Neural cell (in vitro differentiated cells): ENCODE data around the gene ATXN2. TPM values are rescaled to one million over a fixed set of nuclear protein-coding genes. Genes with fewer than 3 reads are reported as not detected.

Experiments used
- H2AFZ ChIP-seq: fragments of 200-600, 300-800 bp; sonication (generic), shearing (Covaris generic); 2 replicates; pipeline ENCODE4 v1.6.0; 2014; ENCODE audit warnings: low read depth, mild to moderate bottlenecking, antibody characterized with exemption, low read length, moderate library complexity
- H3F3A ChIP-seq: fragments of 200-600 bp; shearing (Covaris generic); 2 replicates; pipeline ENCODE4 v1.6.1; 2016; ENCODE audit warnings: mild to moderate bottlenecking, moderate library complexity, mixed read lengths, antibody characterized with exemption, low read length; ENCODE audit not compliant: insufficient read depth, poor library complexity, severe bottlenecking
- H3K27ac ChIP-seq: fragments of 200-600, 300-800 bp; sonication (generic), shearing (Covaris generic); 2 replicates; pipeline ENCODE4 v1.5.1; 2014; ENCODE audit warnings: mild to moderate bottlenecking, low read length, moderate library complexity
- H3K27me3 ChIP-seq: fragments of 300-800, 200-600 bp; sonication (generic), shearing (Covaris generic); 2 replicates; pipeline ENCODE4 v1.6.0; 2014; ENCODE audit warnings: mild to moderate bottlenecking, low read depth, low read length, moderate library complexity; ENCODE audit not compliant: insufficient read depth
- H3K36me3 ChIP-seq: fragments of 300-800, 200-600 bp; sonication (generic), shearing (Covaris generic); 2 replicates; pipeline ENCODE4 v1.5.1; 2014; ENCODE audit warnings: mild to moderate bottlenecking, antibody characterized with exemption, low read length, moderate library complexity; ENCODE audit not compliant: insufficient read depth
- H3K4me2 ChIP-seq: fragments of 300-800, 200-600 bp; sonication (generic), shearing (Covaris generic); 2 replicates; pipeline ENCODE4 v1.6.0; 2014; ENCODE audit warnings: mild to moderate bottlenecking, low read length
- H3K4me3 ChIP-seq: fragments of 300-800, 200-600 bp; sonication (generic), shearing (Covaris generic); 2 replicates; pipeline ENCODE4 v1.5.1; 2014; ENCODE audit warnings: mild to moderate bottlenecking, low read length, moderate library complexity
- H3K79me2 ChIP-seq: fragments of 200-600 bp; shearing (Covaris generic); replicated peaks from 2 replicates; pipeline ENCODE4 v1.6.0; 2014; ENCODE audit warnings: mild to moderate bottlenecking, low read length, moderate library complexity; ENCODE audit not compliant: insufficient read depth
- H3K9ac ChIP-seq: fragments of 300-800, 200-600 bp; sonication (generic), shearing (Covaris generic); 2 replicates; pipeline ENCODE4 v1.6.1; 2016; ENCODE audit warnings: mild to moderate bottlenecking, low read length, mixed read lengths
- H3K9me2 ChIP-seq: fragments of 200-600 bp; shearing (Covaris generic); 2 replicates; pipeline ENCODE4 v1.6.1; 2016; ENCODE audit warnings: mild to moderate bottlenecking, low read length, mixed read lengths; ENCODE audit not compliant: insufficient read depth
- H3K9me3 ChIP-seq: fragments of 200-600, 300-800 bp; sonication (generic), shearing (Covaris generic); 2 replicates; pipeline ENCODE4 v1.6.1; 2016; ENCODE audit warnings: mild to moderate bottlenecking, mixed run types, low read length, moderate library complexity, mixed read lengths
- H4K20me1 ChIP-seq: fragments of 200-600 bp; shearing (Covaris generic); 2 replicates; pipeline ENCODE4 v1.6.1; 2016; ENCODE audit warnings: mild to moderate bottlenecking, mixed run types; ENCODE audit not compliant: insufficient read depth
- EP300 ChIP-seq: fragments of 450-650 bp; conservative IDR thresholded peaks from 2 replicates; pipeline ENCODE4 v1.6.1; 2014; ENCODE audit warnings: antibody characterized with exemption, mild to moderate bottlenecking, moderate library complexity; ENCODE audit not compliant: poor library complexity, severe bottlenecking
- EZH2 ChIP-seq: fragments of 200-600, 300-800 bp; shearing (Covaris generic), sonication (generic); IDR thresholded peaks from 2 replicates; pipeline ENCODE4 v1.6.1; 2014; ENCODE audit warnings: antibody characterized with exemption, low read length, borderline replicate concordance, mild to moderate bottlenecking; ENCODE audit not compliant: insufficient read depth, poor library complexity, severe bottlenecking
- MXI1 ChIP-seq: fragments of 450-650 bp; conservative IDR thresholded peaks from 2 replicates; pipeline ENCODE4 v1.6.1; 2014; ENCODE audit warnings: antibody characterized with exemption, mild to moderate bottlenecking; ENCODE audit not compliant: poor library complexity, severe bottlenecking
- POLR2AphosphoS5 ChIP-seq: IDR thresholded peaks from 2 replicates; pipeline ENCODE4 v1.6.1; 2012
- RAD21 ChIP-seq: fragments of 450-650 bp; conservative IDR thresholded peaks from 2 replicates; pipeline ENCODE4 v1.6.1; 2014; ENCODE audit warnings: antibody characterized with exemption, mild to moderate bottlenecking, moderate library complexity
- REST ChIP-seq: IDR thresholded peaks from 2 replicates; pipeline ENCODE4 v1.6.1; 2012; ENCODE audit warnings: borderline replicate concordance
- SMC3 ChIP-seq: fragments of 450-650 bp; conservative IDR thresholded peaks from 2 replicates; pipeline ENCODE4 v1.6.1; 2014; ENCODE audit warnings: antibody characterized with exemption, mild to moderate bottlenecking, moderate library complexity; ENCODE audit not compliant: poor library complexity
- TAF1 ChIP-seq: IDR thresholded peaks from 2 replicates; pipeline ENCODE4 v1.6.1; 2012; ENCODE audit warnings: low read depth
- polyA plus RNA-seq: library from polyadenylated mRNA; depleted of rRNA; stranded (reverse); fragments of >200 nt; gene quantifications from 2 replicates; pipeline ENCODE4 v1.2.3, GENCODE V29; 2014
- TF ChIP-seq, protein P1 (sequence below): fragments of 450-650 bp; IDR thresholded peaks from 2 replicates; pipeline ENCODE4 v1.5.1; 2014; ENCODE audit warnings: antibody characterized with exemption, mild to moderate bottlenecking, moderate library complexity; ENCODE audit not compliant: poor library complexity, severe bottlenecking

The ATXN2 gene
- polyA plus RNA-seq, 1 donor from 2014 or later: 12.6 TPM

DNA sequence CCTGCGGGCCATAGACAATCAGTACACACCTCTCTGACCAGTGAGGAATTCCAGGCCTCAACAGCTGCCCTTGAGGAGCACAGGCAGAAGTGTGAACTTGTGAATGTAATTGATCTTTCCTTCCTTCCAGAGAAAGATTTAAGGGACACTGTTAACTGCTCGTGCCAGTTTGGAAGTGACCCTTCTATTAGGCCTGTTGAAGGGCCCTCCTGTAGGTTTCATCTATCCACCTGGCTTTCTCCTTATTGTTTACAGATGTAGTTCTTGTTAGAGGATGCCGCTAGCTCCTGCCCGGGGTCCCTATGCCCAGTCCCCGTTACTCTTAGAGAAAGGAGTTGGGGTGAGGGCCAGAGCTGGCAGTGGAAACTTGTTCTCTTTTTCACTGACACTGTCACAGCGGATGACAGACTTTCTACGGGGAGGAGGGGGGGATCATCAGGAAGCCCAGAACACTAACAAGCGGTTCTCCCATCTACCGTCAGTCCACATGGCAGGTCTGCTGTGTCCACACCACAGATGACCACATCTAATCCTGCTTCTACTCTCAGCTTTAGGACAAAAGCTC, 150.8 kb downstream of the ATXN2 start:
- no peak for TF ChIP-seq EP300
- TF ChIP-seq RAD21: no peak
- TF ChIP-seq REST: no peak
- no peak for TF ChIP-seq SMC3
- no peak for TF ChIP-seq MXI1
- no peak for TF ChIP-seq EZH2
- TF ChIP-seq, protein P1, sequence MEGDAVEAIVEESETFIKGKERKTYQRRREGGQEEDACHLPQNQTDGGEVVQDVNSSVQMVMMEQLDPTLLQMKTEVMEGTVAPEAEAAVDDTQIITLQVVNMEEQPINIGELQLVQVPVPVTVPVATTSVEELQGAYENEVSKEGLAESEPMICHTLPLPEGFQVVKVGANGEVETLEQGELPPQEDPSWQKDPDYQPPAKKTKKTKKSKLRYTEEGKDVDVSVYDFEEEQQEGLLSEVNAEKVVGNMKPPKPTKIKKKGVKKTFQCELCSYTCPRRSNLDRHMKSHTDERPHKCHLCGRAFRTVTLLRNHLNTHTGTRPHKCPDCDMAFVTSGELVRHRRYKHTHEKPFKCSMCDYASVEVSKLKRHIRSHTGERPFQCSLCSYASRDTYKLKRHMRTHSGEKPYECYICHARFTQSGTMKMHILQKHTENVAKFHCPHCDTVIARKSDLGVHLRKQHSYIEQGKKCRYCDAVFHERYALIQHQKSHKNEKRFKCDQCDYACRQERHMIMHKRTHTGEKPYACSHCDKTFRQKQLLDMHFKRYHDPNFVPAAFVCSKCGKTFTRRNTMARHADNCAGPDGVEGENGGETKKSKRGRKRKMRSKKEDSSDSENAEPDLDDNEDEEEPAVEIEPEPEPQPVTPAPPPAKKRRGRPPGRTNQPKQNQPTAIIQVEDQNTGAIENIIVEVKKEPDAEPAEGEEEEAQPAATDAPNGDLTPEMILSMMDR: no peak
- no peak for TF ChIP-seq TAF1
- TF ChIP-seq POLR2AphosphoS5: no peak
- Histone ChIP-seq H3K27ac (no peak overlapping the region), H3K9me3 (no peaks in the 10 kb centered on the region), H3K79me2 (no peaks in the 10 kb centered on the region), H3K9ac (no peak overlapping the region), H3K4me2 (no peak overlapping the region), H2AFZ (no peak overlapping the region), H3K9me2 (no peaks in the 10 kb centered on the region), H3K36me3 (peaks cover 1% of the 10 kb centered on the region), H3F3A (no peaks in the 10 kb centered on the region), H3K27me3 (no peaks in the 10 kb centered on the region), H3K4me3 (no peak overlapping the region), H4K20me1 (no peaks in the 10 kb centered on the region)

DNA sequence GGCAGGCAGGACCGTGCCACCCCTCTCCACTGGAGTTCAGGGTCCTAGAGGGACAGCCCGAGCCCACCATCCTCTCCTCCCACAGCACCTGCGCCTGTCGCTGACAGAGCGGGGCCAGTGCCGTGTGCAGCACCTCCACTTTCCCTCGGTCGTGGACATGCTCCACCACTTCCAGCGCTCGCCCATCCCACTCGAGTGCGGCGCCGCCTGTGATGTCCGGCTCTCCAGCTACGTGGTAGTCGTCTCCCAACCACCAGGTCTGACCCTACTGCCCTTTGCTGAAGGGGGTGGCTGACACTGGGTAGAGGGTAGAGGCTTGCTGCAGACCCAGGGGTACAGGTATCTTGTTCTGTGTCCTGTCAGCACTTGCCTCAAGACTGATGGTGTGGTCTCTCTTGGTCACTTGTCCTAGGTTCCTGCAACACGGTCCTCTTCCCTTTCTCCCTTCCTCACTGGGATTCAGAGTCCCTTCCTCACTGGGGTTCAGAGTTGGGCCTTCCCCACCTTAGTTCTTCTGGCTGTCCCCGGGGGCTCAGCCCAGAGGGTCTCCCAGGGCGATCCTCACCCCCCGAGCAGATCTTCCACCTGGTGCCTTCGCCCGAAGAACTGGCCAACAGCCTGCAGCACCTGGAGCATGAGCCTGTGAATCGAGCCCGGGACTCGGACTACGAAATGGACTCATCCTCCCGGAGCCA, 151.4 kb downstream of the ATXN2 start:
- Histone ChIP-seq H2AFZ (no peak overlapping the region), H3K9ac (no peak overlapping the region), H4K20me1 (no peaks in the 10 kb centered on the region), H3K4me2 (no peak overlapping the region), H3F3A (no peaks in the 10 kb centered on the region), H3K27me3 (no peaks in the 10 kb centered on the region), H3K27ac (no peak overlapping the region), H3K4me3 (no peak overlapping the region), H3K9me3 (no peaks in the 10 kb centered on the region), H3K79me2 (no peaks in the 10 kb centered on the region), H3K9me2 (no peaks in the 10 kb centered on the region), H3K36me3 (no peaks in the 10 kb centered on the region)
- TF ChIP-seq EZH2 (no peak), SMC3 (no peak), RAD21 (no peak), REST (no peak), EP300 (no peak), TAF1 (no peak)
- TF ChIP-seq, protein P1: no peak
